Ovary (tissue), 10 donors: ENCODE results near the gene NPTXR. TPM values are rescaled to one million over a fixed set of nuclear protein-coding genes. Genes with fewer than 3 reads are reported as not detected.
A peak's percentile ranks its signal among the peaks of the same experiment; 100 is the strongest.

Source experiments
- DNase-seq, 5 donors: peaks; one replicate each; pipeline ENCODE4 v3.0.0-alpha.2; 2019 to 2020
- H3K27ac ChIP-seq, 2 donors: fragments of 200-600 bp; one replicate each; pipeline versions ENCODE4 v1.5.1 to v1.8.0; 2019 to 2022
- H3K27me3 ChIP-seq: fragments of 200-600 bp; one replicate; pipeline ENCODE4 v1.8.0; 2022
- H3K36me3 ChIP-seq: fragments of 200-600 bp; sonication (generic); one replicate; pipeline ENCODE4 v1.5.1; 2019
- H3K4me1 ChIP-seq: one replicate; pipeline ENCODE4 v1.8.1; 2013; ENCODE audit warnings: mild to moderate bottlenecking, moderate library complexity; ENCODE audit not compliant: insufficient read depth
- H3K4me3 ChIP-seq: fragments of 200-600 bp; sonication (generic); one replicate; pipeline ENCODE4 v1.5.1; 2017
- H3K9me3 ChIP-seq, 2 donors: fragments of 200-600 bp in 1 of 2; sonication (generic) in 1 of 2; one replicate each; pipeline versions ENCODE4 v1.5.1 to v1.8.1; 2013 to 2019; ENCODE audit warnings: mild to moderate bottlenecking in 1 of 2, moderate library complexity in 1 of 2
- EP300 ChIP-seq: sonication (generic); formaldehyde crosslinking; IDR thresholded peaks from one replicate; pipeline ENCODE4 v1.6.1; 2017; ENCODE audit warnings: antibody characterized with exemption
- POLR2A ChIP-seq: fragments of 450-650 bp; IDR thresholded peaks from one replicate; pipeline ENCODE4 v1.6.1; 2017; ENCODE audit warnings: antibody characterized with exemption, mild to moderate bottlenecking, moderate library complexity
- WGBS, 3 donors: extraction: QIAGEN DNeasy Blood & Tissue Kit in 1 of 3; methylation state at CpG; one replicate each; pipeline versions ENCODE4 v1.1.5 to v1.1.7; 2013 to 2017; 5-methylcytosine and 5-hydroxymethylcytosine counted together
- intact Hi-C, 4 donors: fragments of 100-400 bp; cut with DNase I; formaldehyde crosslinking; loops; one replicate each; pipeline versions ENCODE4 v1.11.0 to v1.15.1; 2022 to 2023
- long read RNA-seq, 3 donors: library from polyadenylated mRNA in 2 of 3; unstranded in 2 of 3; transcript quantifications; one replicate each; pipeline ENCODE4 v2.0.0 and lab custom pipeline, GENCODE V29; 2021 to 2026
- polyA plus RNA-seq, 2 donors: library from polyadenylated mRNA; stranded (reverse); fragments of 200-250 nt in 1 of 2; fragments of 350-450 nt in 1 of 2; fragmentation: Illumina TruSeq in 1 of 2; extraction: RNeasy Lipid Tissue Mini Kit (QIAGEN cat#74804) in 1 of 2; gene quantifications; one replicate each; pipeline ENCODE4 v1.2.3, GENCODE V29; 2013 to 2014
- total RNA-seq, 7 donors: library from RNA; depleted of rRNA in 2 of 7; stranded (reverse); fragments of >200 nt in 2 of 7; fragmentation: NEBNext Ultra II Directional in 3 of 7; extraction: Animal tissue kit (Norgen Biotek cat#: 25700) in 3 of 7; gene quantifications; one replicate each; pipeline versions ENCODE4 v1.1.0 to v1.2.4, GENCODE V29; 2016 to 2023
- TF ChIP-seq, protein P1 (sequence below), 3 donors: fragments of 450-650 bp in 2 of 3; fragments of 200-600 bp in 1 of 3; IDR thresholded peaks; one replicate each; pipeline versions ENCODE4 v1.5.1 to v1.8.0; 2016 to 2022; ENCODE audit warnings: antibody characterized with exemption in 3 of 3, mild to moderate bottlenecking in 1 of 3
- donor health status: DM: no; HTN: no; CAD: no; lungs with moderate emphysema.
- donor health status: DM: no; HTN: no; CAD: no.
- donor health status: Bipolar disorder and iron deficiency.
- donor health status: DM: yes; HTN: yes; CAD: no.
- donor health status: DM: no; HTN: no; CAD: no.
- donor health status: DM: yes; HTN: yes; CAD: no.

NPTXR gene
- 10 to 100 TPM in 5 of 7 donors, 1 to 10 TPM in 2; 5.2 to 23.1 (median 15.4) TPM for total RNA-seq
- polyA plus RNA-seq: 1 to 10 TPM; 5.3 to 6.3 TPM
- long read RNA-seq, donor 1, partial matches to known transcripts: 0 of 7 reads
- long read RNA-seq, donor 1, other reads (novel, unspliced or antisense): 7 of 7 reads
- long read RNA-seq, donor 2, full-length matches to known transcripts: 4 of 4 reads
- long read RNA-seq, donor 2, partial matches to known transcripts: 0 of 4 reads
- long read RNA-seq, donor 2, other reads (novel, unspliced or antisense): 0 of 4 reads
- long read RNA-seq, donor 3, full-length matches to known transcripts: 10 of 48 reads
- long read RNA-seq, donor 3, partial matches to known transcripts: 14 of 48 reads
- long read RNA-seq, donor 3, other reads (novel, unspliced or antisense): 24 of 48 reads

DNA sequence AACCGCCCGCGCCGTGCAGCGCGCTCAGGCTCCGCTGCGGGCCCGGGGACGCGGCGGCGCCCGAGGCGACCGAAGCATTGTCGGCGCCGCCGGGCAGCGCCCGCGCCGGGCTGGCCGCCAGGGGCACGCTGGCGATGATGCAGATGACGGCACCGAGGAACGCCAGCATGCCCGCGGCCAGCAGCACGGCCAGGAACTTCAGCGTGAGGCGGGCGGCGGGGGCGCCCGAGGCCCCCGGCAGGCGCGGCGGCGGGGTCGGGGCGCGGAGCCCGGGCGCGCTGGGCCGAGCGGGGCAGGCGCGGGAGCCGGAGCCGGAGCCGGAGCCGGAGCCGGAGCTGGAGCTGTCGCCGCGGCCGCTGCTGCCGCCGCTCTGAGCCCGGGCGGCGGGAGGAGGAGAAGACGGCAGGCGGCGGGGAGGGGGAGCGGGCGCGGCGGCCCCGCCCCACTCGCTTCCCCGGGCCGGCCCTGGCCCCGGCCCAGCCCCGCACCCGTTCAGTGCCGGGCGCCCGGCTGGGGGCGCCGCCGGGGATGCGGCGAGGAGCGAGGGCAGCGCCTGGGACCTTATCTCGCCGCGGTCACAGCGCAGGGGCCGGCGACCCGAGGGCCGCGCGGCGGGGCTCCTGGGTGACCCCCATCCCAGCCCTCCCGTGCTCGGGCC is at the start of gene NPTXR:
Gene NPTXR (minus strand): TSS at position 372 of the 658 bp plus-strand sequence.
- Histone ChIP-seq H3K36me3 (no peaks in the 10 kb centered on the region), H3K27me3 (no peaks in the 10 kb centered on the region), H3K27ac (peak within 1 kb of the TSS; percentile 64), H3K4me1 (no peaks in the 10 kb centered on the region), H3K9me3 (no peaks in the 10 kb centered on the region), H3K4me3 (peak within 1 kb of the TSS; percentile 36)
- WGBS, 3 donors: 0 to 1% (median 0%) methylated on average over 34 to 94 of the region's 105 CpGs
- intact Hi-C loops: loop anchor here in 3 of 4 donors (5.0 to 10.0 kb wide), 3 partner anchors 56 to 71 kb away; no protein-coding TSS in a partner anchor
- TF ChIP-seq, protein P1, sequence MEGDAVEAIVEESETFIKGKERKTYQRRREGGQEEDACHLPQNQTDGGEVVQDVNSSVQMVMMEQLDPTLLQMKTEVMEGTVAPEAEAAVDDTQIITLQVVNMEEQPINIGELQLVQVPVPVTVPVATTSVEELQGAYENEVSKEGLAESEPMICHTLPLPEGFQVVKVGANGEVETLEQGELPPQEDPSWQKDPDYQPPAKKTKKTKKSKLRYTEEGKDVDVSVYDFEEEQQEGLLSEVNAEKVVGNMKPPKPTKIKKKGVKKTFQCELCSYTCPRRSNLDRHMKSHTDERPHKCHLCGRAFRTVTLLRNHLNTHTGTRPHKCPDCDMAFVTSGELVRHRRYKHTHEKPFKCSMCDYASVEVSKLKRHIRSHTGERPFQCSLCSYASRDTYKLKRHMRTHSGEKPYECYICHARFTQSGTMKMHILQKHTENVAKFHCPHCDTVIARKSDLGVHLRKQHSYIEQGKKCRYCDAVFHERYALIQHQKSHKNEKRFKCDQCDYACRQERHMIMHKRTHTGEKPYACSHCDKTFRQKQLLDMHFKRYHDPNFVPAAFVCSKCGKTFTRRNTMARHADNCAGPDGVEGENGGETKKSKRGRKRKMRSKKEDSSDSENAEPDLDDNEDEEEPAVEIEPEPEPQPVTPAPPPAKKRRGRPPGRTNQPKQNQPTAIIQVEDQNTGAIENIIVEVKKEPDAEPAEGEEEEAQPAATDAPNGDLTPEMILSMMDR (IDR thresholded peaks at IDR 0.05): no peak
- TF ChIP-seq POLR2A (peak; percentile 31), EP300 (no peak)
- peak; percentile 57 to 78 (median 70) for DNase-seq

DNA sequence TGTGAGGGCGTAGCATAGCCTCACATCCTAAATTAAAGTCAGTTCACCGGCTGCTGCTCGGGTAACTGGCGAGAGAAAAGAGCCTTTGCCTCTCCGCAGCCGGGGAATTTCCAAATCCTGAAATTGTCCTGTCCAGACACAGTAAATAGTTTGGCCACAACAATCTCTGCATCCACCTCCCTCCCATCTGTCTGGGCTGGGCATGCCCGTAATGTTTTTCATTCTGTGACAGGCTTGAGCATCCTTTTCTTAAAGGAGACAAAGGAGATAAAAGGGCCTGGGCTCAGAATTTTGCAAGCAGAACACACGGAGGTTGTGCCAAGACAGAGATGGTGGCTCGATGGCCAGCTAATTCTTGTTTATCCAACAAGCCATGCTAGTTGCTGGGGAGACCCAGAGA is 47.4 kb upstream of the NPTXR start:
- 63 to 67% (median 65%) methylated on average over 9 of the region's 9 CpGs for WGBS, 3 donors
- intact Hi-C loops: no loop called here
- no peaks in the 10 kb centered on the region for H3K27me3 ChIP-seq
- H3K4me1 ChIP-seq: no peaks in the 10 kb centered on the region
- no peaks in the 10 kb centered on the region for H3K36me3 ChIP-seq
- H3K4me3 ChIP-seq: no peak overlapping the region
- no peak for TF ChIP-seq EP300
- TF ChIP-seq, protein P1 (IDR thresholded peaks at IDR 0.05): no peak
- no peak for TF ChIP-seq POLR2A
- H3K27ac ChIP-seq: no peak overlapping the region
- DNase-seq: no peak
- no peaks in the 10 kb centered on the region for H3K9me3 ChIP-seq

DNA sequence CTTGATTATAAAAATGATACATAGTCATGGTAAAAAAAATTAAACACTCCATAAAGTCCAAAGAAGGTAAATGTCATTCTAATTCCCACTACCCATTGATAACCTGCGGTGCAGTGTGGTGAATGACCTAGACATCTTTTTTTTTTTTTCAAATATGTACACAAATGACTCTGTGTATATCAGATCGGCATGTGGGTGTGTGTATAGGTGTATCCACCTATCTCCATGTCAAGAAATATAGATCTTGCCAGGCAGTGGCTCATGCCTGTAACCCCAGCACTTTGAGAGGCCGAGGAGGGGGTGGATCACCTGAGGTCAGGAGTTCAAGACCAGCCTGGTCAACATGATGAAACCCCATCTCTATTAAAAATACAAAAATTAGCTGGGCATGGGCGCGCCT is 46.5 kb upstream of the NPTXR start:
- WGBS, 3 donors: 91 to 95% (median 92%) methylated on average over 5 of the region's 5 CpGs
- no peak for TF ChIP-seq POLR2A
- H3K27me3 ChIP-seq: no peaks in the 10 kb centered on the region
- H3K36me3 ChIP-seq: no peaks in the 10 kb centered on the region
- H3K27ac ChIP-seq: no peak overlapping the region
- no peaks in the 10 kb centered on the region for H3K9me3 ChIP-seq
- H3K4me1 ChIP-seq: no peaks in the 10 kb centered on the region
- intact Hi-C loops: no loop called here
- no peak overlapping the region for H3K4me3 ChIP-seq
- DNase-seq: no peak

DNA sequence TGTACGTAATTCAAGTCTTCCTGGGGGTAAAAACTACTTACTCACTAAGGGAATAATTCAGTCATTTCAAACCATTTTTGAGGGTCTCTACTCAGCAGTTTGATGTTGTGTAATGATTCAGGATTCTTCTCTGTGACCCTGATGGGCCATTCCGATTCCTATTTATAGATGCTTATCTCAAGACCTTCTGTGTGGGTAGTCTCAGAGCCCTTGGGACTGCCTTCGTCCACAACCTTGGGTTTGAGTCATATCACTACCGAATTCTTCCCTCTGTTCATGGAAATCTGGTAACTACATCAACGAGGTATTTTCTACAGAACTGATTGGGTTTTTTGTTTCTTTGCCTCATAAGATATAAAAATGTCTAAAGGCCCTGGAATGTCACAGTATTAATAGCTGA is 42.5 kb upstream of the NPTXR start:
- H3K27ac ChIP-seq: no peak overlapping the region
- H3K27me3 ChIP-seq: no peaks in the 10 kb centered on the region
- DNase-seq: no peak
- intact Hi-C loops: no loop called here
- no peak overlapping the region for H3K4me3 ChIP-seq
- 55 to 70% (median 60%) methylated on average over 5 of the region's 5 CpGs for WGBS, 3 donors
- H3K36me3 ChIP-seq: no peaks in the 10 kb centered on the region
- H3K4me1 ChIP-seq: peaks cover 19% of the 10 kb centered on the region
- no peak for TF ChIP-seq POLR2A
- TF ChIP-seq, protein P1 (IDR thresholded peaks at IDR 0.05): no peak
- TF ChIP-seq EP300: no peak
- H3K9me3 ChIP-seq: no peaks in the 10 kb centered on the region
